A549 (cell line): ENCODE results near the gene ARX. TPM values are rescaled to one million over a fixed set of nuclear protein-coding genes. Genes with fewer than 3 reads are reported as not detected.
A peak's percentile ranks its signal among the peaks of the same experiment; 100 is the strongest.

Experiments
- ATAC-seq, 2 experiments: fragments of 200-7000 bp in 1 of 2; fragments of >200 bp in 1 of 2; cut with Nextera tagmentation in 1 of 2; cut with Tn5 transposase in 1 of 2; 3 replicates each; pipeline versions ENCODE4 v1.8.0 to v1.9.1; 2018 to 2020; ENCODE audit warnings: mild to moderate bottlenecking in 1 of 2, moderate library complexity in 1 of 2
- CTCF ChIA-PET: fragments of 300-600 bp; sonication (Branson Sonifier 250); formaldehyde crosslinking; extraction: SDS; loops from one replicate; lab custom pipeline; 2021; ENCODE audit warnings: antibody characterized with exemption, inconsistent platforms; lab: Yijun Ruan, JAX
- POLR2A ChIA-PET: fragments of 350-600 bp; formaldehyde crosslinking; extraction: SDS; loops from one replicate; lab custom pipeline; 2021; ENCODE audit warnings: antibody characterized with exemption, inconsistent platforms; lab: Yijun Ruan, JAX
- DNase-seq, 2 experiments: peaks; one replicate each; pipeline versions ENCODE4 v3.0.0 to v3.0.0-alpha.2; 2011 to 2016; ENCODE audit warnings: low read depth in 1 of 2, low spot score in 1 of 2
- FAIRE-seq: peaks from 2 replicates; lab custom pipeline; 2011; peaks lifted over from hg19 to GRCh38; lab: Jason Lieb, UNC
- H3K27ac ChIP-seq, 2 experiments: fragments of >200 bp; sonication (Bioruptor Twin); formaldehyde crosslinking; 3 replicates each; pipeline ENCODE4 v1.5.1; 2016 to 2017
- H3K4me1 ChIP-seq: fragments of >200 bp; sonication (Bioruptor Twin); formaldehyde crosslinking; 3 replicates; pipeline ENCODE4 v1.6.1; 2016
- H3K4me2 ChIP-seq: fragments of >200 bp; sonication (Bioruptor Twin); formaldehyde crosslinking; 3 replicates; pipeline ENCODE4 v1.6.1; 2016
- H3K4me3 ChIP-seq: fragments of >200 bp; sonication (Bioruptor Twin); formaldehyde crosslinking; 3 replicates; pipeline ENCODE4 v1.5.1; 2016
- H3K9me3 ChIP-seq: fragments of >200 bp; sonication (Bioruptor Twin); formaldehyde crosslinking; 3 replicates; pipeline ENCODE4 v1.6.1; 2016
- CBX8 ChIP-seq: fragments of 200-600 bp; sonication (generic); IDR thresholded peaks from 2 replicates; pipeline ENCODE4 v1.6.1; 2016
- CEBPB ChIP-seq, 2 experiments: fragments of >200 bp in 1 of 2; sonication (Bioruptor Twin) in 1 of 2; formaldehyde crosslinking in 1 of 2; IDR thresholded peaks; 2 replicates each; pipeline ENCODE4 v1.6.1; 2012 to 2016
- E2F6 ChIP-seq: IDR thresholded peaks from 2 replicates; pipeline ENCODE4 v1.6.1; 2012; ENCODE audit warnings: low read depth, borderline replicate concordance
- EHF ChIP-seq: fragments of 250-450 bp; sonication (Bioruptor Pico); IDR thresholded peaks from 2 replicates; pipeline ENCODE4 v1.5.0; 2020; ENCODE audit warnings: mild to moderate bottlenecking
- FOSL2 ChIP-seq, 2 experiments: fragments of 450-650 bp in 1 of 2; fragments of >200 bp in 1 of 2; sonication (Bioruptor Twin) in 1 of 2; formaldehyde crosslinking; IDR thresholded peaks; 2 replicates each; pipeline versions ENCODE4 v1.5.0 to v1.6.1; 2016 to 2020; ENCODE audit warnings: mild to moderate bottlenecking in 1 of 2, moderate library complexity in 1 of 2
- FOXS1 ChIP-seq: fragments of 250-450 bp; sonication (Bioruptor Pico); IDR thresholded peaks from 2 replicates; pipeline ENCODE4 v1.5.0; 2020; ENCODE audit warnings: mild to moderate bottlenecking, moderate library complexity
- GATA3 ChIP-seq: IDR thresholded peaks from 2 replicates; pipeline ENCODE4 v1.6.1; 2012; ENCODE audit warnings: borderline replicate concordance
- HES2 ChIP-seq: fragments of >200 bp; sonication (Bioruptor Twin); formaldehyde crosslinking; IDR thresholded peaks from 2 replicates; pipeline ENCODE4 v1.6.1; 2016
- HOXB5 ChIP-seq: fragments of 250-450 bp; sonication (Bioruptor Pico); IDR thresholded peaks from 2 replicates; pipeline ENCODE4 v1.5.0; 2020; ENCODE audit warnings: mild to moderate bottlenecking, moderate library complexity
- JUN ChIP-seq, 2 experiments: fragments of >200 bp; sonication (Bioruptor Twin); formaldehyde crosslinking; IDR thresholded peaks; 2 replicates in 1 of 2; 3 replicates in 1 of 2; pipeline ENCODE4 v1.6.1; 2016 to 2017
- KDM1A ChIP-seq: fragments of 200-600 bp; sonication (generic); IDR thresholded peaks from 2 replicates; pipeline ENCODE4 v1.6.1; 2016; ENCODE audit warnings: low read depth, mild to moderate bottlenecking
- NR3C1 ChIP-seq: fragments of >200 bp; sonication (Bioruptor Twin); formaldehyde crosslinking; IDR thresholded peaks from 3 replicates; pipeline ENCODE4 v1.6.1; 2017
- PBX3 ChIP-seq: IDR thresholded peaks from 2 replicates; pipeline ENCODE4 v1.6.1; 2012
- PHF8 ChIP-seq: fragments of 200-600 bp; sonication (generic); IDR thresholded peaks from 2 replicates; pipeline ENCODE4 v1.6.1; 2016; ENCODE audit warnings: low read depth, mild to moderate bottlenecking, antibody characterized with exemption, moderate library complexity, borderline replicate concordance
- POLR2A ChIP-seq: IDR thresholded peaks from 2 replicates; pipeline ENCODE4 v1.6.1; 2012; ENCODE audit warnings: mild to moderate bottlenecking, low read length
- RAD21 ChIP-seq, 2 experiments: fragments of >200 bp in 1 of 2; sonication (Bioruptor Twin) in 1 of 2; formaldehyde crosslinking in 1 of 2; IDR thresholded peaks in 1 of 2; conservative IDR thresholded peaks in 1 of 2; 2 replicates in 1 of 2; 3 replicates in 1 of 2; pipeline ENCODE4 v1.6.1; 2012 to 2018; ENCODE audit warnings: inconsistent platforms in 1 of 2
- RARB ChIP-seq: fragments of 250-450 bp; sonication (Bioruptor Pico); IDR thresholded peaks from 2 replicates; pipeline ENCODE4 v1.8.0; 2021; ENCODE audit warnings: mild to moderate bottlenecking, moderate library complexity
- RNF2 ChIP-seq: fragments of 200-600 bp; sonication (generic); IDR thresholded peaks from 2 replicates; pipeline ENCODE4 v1.6.1; 2016; ENCODE audit warnings: low read depth, mild to moderate bottlenecking, antibody characterized with exemption, moderate library complexity, borderline replicate concordance
- ZC3H11A ChIP-seq: fragments of 450-650 bp; IDR thresholded peaks from 2 replicates; pipeline ENCODE4 v1.6.1; 2014; ENCODE audit warnings: antibody characterized with exemption, mild to moderate bottlenecking
- ZFP36 ChIP-seq: fragments of 450-650 bp; IDR thresholded peaks from 2 replicates; pipeline ENCODE4 v1.6.1; 2014; ENCODE audit warnings: borderline replicate concordance; ENCODE audit not compliant: partially characterized antibody
- ZSCAN20 ChIP-seq: fragments of 250-450 bp; sonication (Bioruptor Pico); IDR thresholded peaks from 2 replicates; pipeline ENCODE4 v1.8.0; 2022; ENCODE audit warnings: mild to moderate bottlenecking, moderate library complexity
- WGBS: methylation state at CpG from one replicate; pipeline ENCODE4 v1.1.6; 2017; ENCODE audit errors: missing lambda C conversion rate; 5-methylcytosine and 5-hydroxymethylcytosine counted together
- polyA plus RNA-seq, 4 experiments: library from polyadenylated mRNA; depleted of rRNA in 3 of 4; stranded (reverse); fragments of >200 nt; fragmentation: RNase III in 1 of 4; extraction: RNeasy Plus Mini Kit Qiagen cat#74134 plus additional on column Dnase treatment in 1 of 4; gene quantifications; 2 replicates in 3 of 4; 3 replicates in 1 of 4; pipeline ENCODE4 v1.2.3, GENCODE V29; 2011 to 2017

The ARX gene
- polyA plus RNA-seq, 2 of the 4 experiments (the other 2 are of a cell fraction), result 0.40 to 1.00 TPM

- peak overlapping the region; percentile 83 for H3K4me2 ChIP-seq
- DNase-seq (no peak), FAIRE-seq (no peak), ATAC-seq (no peak)
- ChIA-PET POLR2A (no interaction called here), CTCF (interaction anchor here (1.1 to 1.4 kb wide), 2 partner anchors 9 to 173 kb away, joined by 3 to 4 read pairs; no protein-coding TSS in a partner anchor)
- no peaks in the 10 kb centered on the region for H3K9me3 ChIP-seq
- H3K27ac ChIP-seq, result peak overlapping the region; percentile 74 to 80; a peak in 5 of 6 replicates
- H3K4me3 ChIP-seq, result peak overlapping the region; percentile 74; the same call in 2 of the 3 replicates
- 90% methylated on average over 2 of the region's 19 CpGs for WGBS
- TF ChIP-seq EHF (CRISPR knock-in tag), result no peak
- TF ChIP-seq RNF2, result no peak
- no peak for TF ChIP-seq ZSCAN20 (CRISPR knock-in tag)
- no peak for TF ChIP-seq POLR2A
- no peak for TF ChIP-seq KDM1A
- TF ChIP-seq NR3C1, result no peak
- no peak for TF ChIP-seq ZC3H11A
- TF ChIP-seq PBX3, result no peak
- no peak for TF ChIP-seq GATA3
- no peak for TF ChIP-seq FOXS1
- no peak for TF ChIP-seq FOSL2 (IDR thresholded peaks at IDR 0.05)
- TF ChIP-seq FOSL2 (CRISPR knock-in tag; IDR thresholded peaks at IDR 0.05), result no peak
- no peak for TF ChIP-seq JUN (IDR thresholded peaks at IDR 0.05)
- no peak for TF ChIP-seq HES2
- TF ChIP-seq PHF8, result no peak
- no peak for TF ChIP-seq E2F6
- no peak for TF ChIP-seq ZFP36
- peaks cover 7% of the 10 kb centered on the region; the same call in 1 of the 3 replicates for H3K4me1 ChIP-seq
Observed at GRCh38 chrX:25012433-25012735, 3.4 kb downstream of the ARX start.

GRCh38 chrX:25011589-25012432, 4.0 kb downstream of the ARX start:
- H3K4me2 ChIP-seq, result peak overlapping the region; percentile 83; the same call in 1 of the 3 replicates
- TF ChIP-seq RAD21 (conservative IDR thresholded peaks at IDR 0.05 in 1 of 2, IDR thresholded peaks at IDR 0.05 in 1 of 2), result no peak
- TF ChIP-seq RARB, result no peak
- TF ChIP-seq HOXB5 (CRISPR knock-in tag), result no peak
- TF ChIP-seq FOXS1, result no peak
- no peak for TF ChIP-seq CEBPB (IDR thresholded peaks at IDR 0.05)
- no peak for TF ChIP-seq PHF8
- TF ChIP-seq CBX8, result no peak
- no peak for TF ChIP-seq FOSL2 (IDR thresholded peaks at IDR 0.05)
- TF ChIP-seq FOSL2 (CRISPR knock-in tag; IDR thresholded peaks at IDR 0.05), result no peak
- TF ChIP-seq, all 56 proteins: peak for 0
- ChIA-PET POLR2A (no interaction called here), CTCF (interaction anchor here (1.3 to 1.4 kb wide), 2 partner anchors 8 to 132 kb away, joined by 3 to 4 read pairs; no protein-coding TSS in a partner anchor)
- FAIRE-seq, result no peak
- no peak for ATAC-seq
- Histone ChIP-seq H3K27ac (no peak overlapping the region; a peak in 1 of 6 replicates), H3K9me3 (no peaks in the 10 kb centered on the region), H3K4me1 (peaks cover 7% of the 10 kb centered on the region; the same call in 1 of the 3 replicates), H3K4me3 (no peak overlapping the region)
- WGBS, result 89% methylated on average over 22 of the region's 32 CpGs
- no peak for DNase-seq
